ENCODE data around the gene HOMER2. TPM values are rescaled to one million over a fixed set of nuclear protein-coding genes. Genes with fewer than 3 reads are reported as not detected.

The HOMER2 gene
- total and polyA plus RNA-seq, 2 of the 13 experiments (the other 11 are each of a cell fraction or from before 2014, with no cell fraction given): 12.9 to 14.1 TPM

DNA sequence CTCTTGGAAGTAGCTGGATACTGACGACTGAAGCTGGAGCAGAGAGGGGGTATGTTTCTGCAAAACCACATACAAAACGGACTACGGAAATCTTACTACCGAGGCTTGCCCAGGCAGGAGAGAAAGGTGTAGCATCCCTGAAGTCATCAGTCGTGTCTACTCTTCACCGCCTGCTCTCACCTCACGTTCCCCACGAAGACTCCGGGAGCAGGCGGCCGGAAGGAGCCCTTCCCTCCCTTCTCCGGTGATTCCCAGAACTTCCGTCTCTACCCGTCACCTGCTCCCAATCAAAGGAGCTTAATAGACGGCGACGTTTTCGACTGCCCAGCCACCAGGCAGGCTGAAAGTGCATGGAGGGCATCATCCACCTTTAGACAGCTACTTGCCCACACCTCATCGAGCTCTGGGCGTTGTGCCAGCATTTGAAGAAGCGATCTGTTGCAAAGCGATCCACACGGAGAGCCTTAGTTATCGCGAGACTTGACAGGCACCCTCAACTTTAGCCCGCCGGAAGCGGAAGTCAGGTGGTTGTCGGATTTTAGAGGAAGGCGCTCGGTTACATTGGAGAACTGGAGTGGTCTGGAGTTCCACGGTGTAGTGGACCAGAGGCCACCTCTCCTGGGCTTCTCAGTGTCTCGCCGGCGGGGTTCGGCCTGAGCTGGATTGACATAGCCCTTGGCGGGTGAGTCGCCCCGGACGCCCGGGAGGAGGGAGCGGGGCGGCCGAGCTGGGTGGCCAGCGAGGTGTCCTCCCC, 33.3 kb upstream of the HOMER2 start, which contains the start of gene RAMAC (continued):
- TF ChIP-seq ASH2L (IDR thresholded peaks at IDR 0.05; ENCODE audit: insufficient read length, low read depth, low read length): peak; percentile 83
- TF ChIP-seq ZNF639 (CRISPR knock-in tag; conservative IDR thresholded peaks at IDR 0.05): no peak; the same call in 1 of the 2 replicates
- TF ChIP-seq U2AF2 (IDR thresholded peaks at IDR 0.05; ENCODE audit: low read depth, low read length): no peak
- TF ChIP-seq MAFG (CRISPR knock-in tag; IDR thresholded peaks at IDR 0.05): no peak
- no peak for TF ChIP-seq ZKSCAN1 (IDR thresholded peaks at IDR 0.05; ENCODE audit: low read length)
- TF ChIP-seq ZNF782 (CRISPR knock-in tag; IDR thresholded peaks at IDR 0.05; ENCODE audit: borderline replicate concordance): no peak
- TF ChIP-seq FOSL2 (CRISPR knock-in tag; IDR thresholded peaks at IDR 0.05): peak; percentile 49; the same call in 1 of the 2 replicates
- TF ChIP-seq KDM2A (CRISPR knock-in tag; IDR thresholded peaks at IDR 0.05; ENCODE audit: borderline replicate concordance, low read depth): peak; percentile 91; the same call in 1 of the 2 replicates
- 0 out of 2 replicates have a peak, but pooled peaks have one; percentile 27 for TF ChIP-seq SNAPC5 (CRISPR knock-in tag; IDR thresholded peaks at IDR 0.05; ENCODE audit: borderline replicate concordance)
- no peak for TF ChIP-seq KLF6 (CRISPR knock-in tag; IDR thresholded peaks at IDR 0.05)
- TF ChIP-seq MTA1 (CRISPR knock-in tag; IDR thresholded peaks at IDR 0.05; ENCODE audit: borderline replicate concordance): no peak
- TF ChIP-seq PLRG1 (conservative IDR thresholded peaks at IDR 0.05): no peak
- peak; percentile 86; the same call in 1 of the 2 replicates for TF ChIP-seq ZNF878 (CRISPR knock-in tag; IDR thresholded peaks at IDR 0.05)
- TF ChIP-seq ZKSCAN8 (CRISPR knock-in tag; IDR thresholded peaks at IDR 0.05; ENCODE audit: borderline replicate concordance): no peak
- TF ChIP-seq, protein P1, sequence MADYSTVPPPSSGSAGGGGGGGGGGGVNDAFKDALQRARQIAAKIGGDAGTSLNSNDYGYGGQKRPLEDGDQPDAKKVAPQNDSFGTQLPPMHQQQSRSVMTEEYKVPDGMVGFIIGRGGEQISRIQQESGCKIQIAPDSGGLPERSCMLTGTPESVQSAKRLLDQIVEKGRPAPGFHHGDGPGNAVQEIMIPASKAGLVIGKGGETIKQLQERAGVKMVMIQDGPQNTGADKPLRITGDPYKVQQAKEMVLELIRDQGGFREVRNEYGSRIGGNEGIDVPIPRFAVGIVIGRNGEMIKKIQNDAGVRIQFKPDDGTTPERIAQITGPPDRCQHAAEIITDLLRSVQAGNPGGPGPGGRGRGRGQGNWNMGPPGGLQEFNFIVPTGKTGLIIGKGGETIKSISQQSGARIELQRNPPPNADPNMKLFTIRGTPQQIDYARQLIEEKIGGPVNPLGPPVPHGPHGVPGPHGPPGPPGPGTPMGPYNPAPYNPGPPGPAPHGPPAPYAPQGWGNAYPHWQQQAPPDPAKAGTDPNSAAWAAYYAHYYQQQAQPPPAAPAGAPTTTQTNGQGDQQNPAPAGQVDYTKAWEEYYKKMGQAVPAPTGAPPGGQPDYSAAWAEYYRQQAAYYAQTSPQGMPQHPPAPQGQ (CRISPR knock-in tag; IDR thresholded peaks at IDR 0.05; ENCODE audit: borderline replicate concordance): no peak
- TF ChIP-seq, protein P2, sequence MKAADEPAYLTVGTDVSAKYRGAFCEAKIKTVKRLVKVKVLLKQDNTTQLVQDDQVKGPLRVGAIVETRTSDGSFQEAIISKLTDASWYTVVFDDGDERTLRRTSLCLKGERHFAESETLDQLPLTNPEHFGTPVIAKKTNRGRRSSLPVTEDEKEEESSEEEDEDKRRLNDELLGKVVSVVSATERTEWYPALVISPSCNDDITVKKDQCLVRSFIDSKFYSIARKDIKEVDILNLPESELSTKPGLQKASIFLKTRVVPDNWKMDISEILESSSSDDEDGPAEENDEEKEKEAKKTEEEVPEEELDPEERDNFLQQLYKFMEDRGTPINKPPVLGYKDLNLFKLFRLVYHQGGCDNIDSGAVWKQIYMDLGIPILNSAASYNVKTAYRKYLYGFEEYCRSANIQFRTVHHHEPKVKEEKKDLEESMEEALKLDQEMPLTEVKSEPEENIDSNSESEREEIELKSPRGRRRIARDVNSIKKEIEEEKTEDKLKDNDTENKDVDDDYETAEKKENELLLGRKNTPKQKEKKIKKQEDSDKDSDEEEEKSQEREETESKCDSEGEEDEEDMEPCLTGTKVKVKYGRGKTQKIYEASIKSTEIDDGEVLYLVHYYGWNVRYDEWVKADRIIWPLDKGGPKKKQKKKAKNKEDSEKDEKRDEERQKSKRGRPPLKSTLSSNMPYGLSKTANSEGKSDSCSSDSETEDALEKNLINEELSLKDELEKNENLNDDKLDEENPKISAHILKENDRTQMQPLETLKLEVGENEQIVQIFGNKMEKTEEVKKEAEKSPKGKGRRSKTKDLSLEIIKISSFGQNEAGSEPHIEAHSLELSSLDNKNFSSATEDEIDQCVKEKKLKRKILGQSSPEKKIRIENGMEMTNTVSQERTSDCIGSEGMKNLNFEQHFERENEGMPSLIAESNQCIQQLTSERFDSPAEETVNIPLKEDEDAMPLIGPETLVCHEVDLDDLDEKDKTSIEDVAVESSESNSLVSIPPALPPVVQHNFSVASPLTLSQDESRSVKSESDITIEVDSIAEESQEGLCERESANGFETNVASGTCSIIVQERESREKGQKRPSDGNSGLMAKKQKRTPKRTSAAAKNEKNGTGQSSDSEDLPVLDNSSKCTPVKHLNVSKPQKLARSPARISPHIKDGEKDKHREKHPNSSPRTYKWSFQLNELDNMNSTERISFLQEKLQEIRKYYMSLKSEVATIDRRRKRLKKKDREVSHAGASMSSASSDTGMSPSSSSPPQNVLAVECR (CRISPR knock-in tag; IDR thresholded peaks at IDR 0.05; ENCODE audit: borderline replicate concordance): peak; percentile 88; the same call in 1 of the 2 replicates
- TF ChIP-seq CCAR2 (optimal IDR thresholded peaks at IDR 0.05; ENCODE audit: low read depth, low read length): no peak
- peak; percentile 96 for TF ChIP-seq REL (CRISPR knock-in tag; conservative IDR thresholded peaks at IDR 0.05)
- TF ChIP-seq HMGA1 (CRISPR knock-in tag; conservative IDR thresholded peaks at IDR 0.05): no peak
- TF ChIP-seq ZNF343 (CRISPR knock-in tag; IDR thresholded peaks at IDR 0.05): no peak; the same call in 1 of the 2 replicates
- TF ChIP-seq ZMYM2 (CRISPR knock-in tag; IDR thresholded peaks at IDR 0.05): no peak
- peak; percentile 97 for TF ChIP-seq ZNF616 (CRISPR knock-in tag; IDR thresholded peaks at IDR 0.05; ENCODE audit: low read depth)
- TF ChIP-seq SMARCC2 (IDR thresholded peaks at IDR 0.05): no peak
